Measurements from ENCODE around the gene RIC3. TPM values are rescaled to one million over a fixed set of nuclear protein-coding genes. Genes with fewer than 3 reads are reported as not detected.

The RIC3 gene
- total and polyA plus RNA-seq, 2 of the 8 experiments (the other 6 are each of a cell fraction or from before 2014, with no cell fraction given) = 6.4 to 15.5 TPM

- Histone ChIP-seq H3K4me3 (ENCODE audit: extremely low read depth in 1 of 4, insufficient read depth in 2 of 4, low read depth in 3 of 4, low read length in 4 of 4) (no peak overlapping the region), H3K36me3 (ENCODE audit: control insufficient read depth in 2 of 4, insufficient read depth in 4 of 4, low read length in 3 of 4) (no peaks in the 10 kb centered on the region), H3K79me1 (ENCODE audit: low read depth, low read length) (peaks cover 26% of the 10 kb centered on the region), H2BK12ac (ENCODE audit: low read depth, low read length) (no peak overlapping the region), H3K4me2 (ENCODE audit: insufficient read depth in 1 of 2, low read depth in 2 of 2, low read length in 2 of 2) (no peak overlapping the region), H2BK5ac (ENCODE audit: low read depth, low read length) (no peak overlapping the region), H2BK15ac (ENCODE audit: low read length) (no peak overlapping the region), H3K23me2 (ENCODE audit: low read depth, low read length) (peaks cover 10% of the 10 kb centered on the region; the same call in 1 of the 2 replicates), H2BK20ac (ENCODE audit: low read length) (no peak overlapping the region), H3K9ac (replicated peaks in 1 of 4; ENCODE audit: extremely low read depth in 1 of 4, low read depth in 3 of 4, low read length in 3 of 4) (no peak overlapping the region), H3K23ac (ENCODE audit: insufficient read length) (no peak overlapping the region), H2AK5ac (ENCODE audit: low read depth, low read length) (no peak overlapping the region), H3K4ac (replicated peaks; ENCODE audit: insufficient read length, low read depth, low read length) (no peak overlapping the region), H4K5ac (ENCODE audit: insufficient read length, low read depth, low read length) (no peak overlapping the region), H3K79me2 (ENCODE audit: control insufficient read depth in 1 of 2, insufficient read depth in 2 of 2, low read length in 2 of 2) (peaks cover 0 to 27% of the 10 kb centered on the region in 2 experiments; a peak in 2 of 4 replicates), H3K4me1 (replicated peaks in 1 of 4; ENCODE audit: control insufficient read depth in 3 of 4, insufficient read depth in 4 of 4, low read length in 3 of 4) (peaks cover 14 to 56% (median 34%) of the 10 kb centered on the region in 4 experiments), H3K27me3 (replicated peaks in 1 of 4; ENCODE audit: control insufficient read depth in 3 of 4, extremely low read depth in 1 of 4, insufficient read depth in 3 of 4, low read length in 3 of 4) (peaks cover 0 to 18% (median 13%) of the 10 kb centered on the region in 4 experiments; a peak in 5 of 7 replicates), H3K9me3 (ENCODE audit: insufficient read depth in 2 of 2, low read depth in 1 of 2, low read length in 1 of 2) (no peaks in the 10 kb centered on the region), H2BK120ac (replicated peaks; ENCODE audit: low read depth, low read length) (no peak overlapping the region), H3K18ac (ENCODE audit: extremely low read depth, low read length) (no peak overlapping the region), H2AFZ (ENCODE audit: low read length) (no peak overlapping the region), H3K56ac (replicated peaks; ENCODE audit: insufficient read length, low read depth, low read length) (no peak overlapping the region), H3K27ac (ENCODE audit: low read depth, low read length) (no peak overlapping the region), H4K20me1 (replicated peaks in 1 of 2; ENCODE audit: control insufficient read depth in 1 of 2, insufficient read depth in 2 of 2, low read length in 2 of 2) (peaks cover 4 to 37% of the 10 kb centered on the region in 2 experiments), H4K8ac (ENCODE audit: extremely low read depth, insufficient read depth, low read length) (no peak overlapping the region), H3K14ac (ENCODE audit: insufficient read length) (no peak overlapping the region), H4K91ac (replicated peaks; ENCODE audit: insufficient read length, low read length) (no peak overlapping the region)
- ChIA-PET CTCF (ENCODE audit: partially characterized antibody) (interaction anchor here (0.9 to 30.2 kb wide), 6 partner anchors 10 to 79 kb away, joined by 3 to 1283 read pairs (median 11); no protein-coding TSS in a partner anchor), POLR2A (ENCODE audit: partially characterized antibody) (no interaction called here)
- 85% methylated on average over 6 of the region's 6 CpGs; no CpG with 5 or more reads in 1 of the 2 experiments for WGBS, 2 experiments (ENCODE audit: extremely low coverage in 1 of 2, insufficient coverage in 1 of 2, insufficient read length in 1 of 2, insufficient replicate concordance in 2 of 2, low coverage in 1 of 2, low lambda C conversion rate in 2 of 2, missing lambda C conversion rate in 1 of 2)
- FAIRE-seq = no peak
- DNase-seq (ENCODE audit: low read depth in 1 of 2, low spot score in 2 of 2) = no peak
- TF ChIP-seq BACH1 (IDR thresholded peaks at IDR 0.05; ENCODE audit: low read length) (no peak), SP2 (IDR thresholded peaks at IDR 0.05; ENCODE audit: low read length) (no peak)
These were observed 84.5 kb downstream of the RIC3 start for GRCh38 chr11:8084352-8084751.
